Breast epithelium (tissue), 4 donors: ENCODE measurements around the gene ACKR4. TPM values are rescaled to one million over a fixed set of nuclear protein-coding genes. Genes with fewer than 3 reads are reported as not detected.

Source experiments
- DNase-seq, 2 donors: peaks; one replicate each; pipeline ENCODE4 v3.0.0-alpha.2; 2019; ENCODE audit warnings: low spot score in 2 of 2
- H3K27ac ChIP-seq, 2 donors: fragments of 200-600 bp; sonication (generic) in 1 of 2; one replicate each; pipeline ENCODE4 v1.5.1; 2016 to 2019; ENCODE audit warnings: mild to moderate bottlenecking in 1 of 2
- H3K27me3 ChIP-seq, 2 donors: fragments of 200-600 bp; sonication (generic) in 1 of 2; one replicate each; pipeline versions ENCODE4 v1.5.1 to v1.6.0; 2017 to 2019; ENCODE audit warnings: control low read depth in 1 of 2, mild to moderate bottlenecking in 1 of 2
- H3K36me3 ChIP-seq: fragments of 200-600 bp; one replicate; pipeline ENCODE4 v1.5.1; 2019
- H3K4me1 ChIP-seq, 2 donors: fragments of 200-600 bp; sonication (generic); one replicate each; pipeline ENCODE4 v1.5.1; 2016 to 2019; ENCODE audit warnings: control low read depth in 1 of 2
- H3K4me3 ChIP-seq, 3 donors: fragments of 200-600 bp; sonication (generic); 1 replicate in 2 of 3; 2 replicates in 1 of 3; pipeline ENCODE4 v1.5.1; 2016 to 2019; ENCODE audit warnings: mild to moderate bottlenecking in 3 of 3, moderate library complexity in 2 of 3
- H3K9me3 ChIP-seq, 2 donors: fragments of 200-600 bp; sonication (generic) in 1 of 2; one replicate each; pipeline ENCODE4 v1.5.1; 2016 to 2019; ENCODE audit warnings: control low read depth in 1 of 2
- CTCF ChIP-seq, 3 donors: fragments of 450-650 bp; IDR thresholded peaks; one replicate each; pipeline ENCODE4 v1.5.1; 2016 to 2017; ENCODE audit warnings: antibody characterized with exemption in 3 of 3, mild to moderate bottlenecking in 3 of 3, moderate library complexity in 3 of 3
- POLR2A ChIP-seq: fragments of 450-650 bp; IDR thresholded peaks from one replicate; pipeline ENCODE4 v1.6.1; 2016; ENCODE audit warnings: antibody characterized with exemption, mild to moderate bottlenecking, moderate library complexity
- POLR2AphosphoS5 ChIP-seq, 3 donors: sonication (generic); formaldehyde crosslinking; IDR thresholded peaks; one replicate each; pipeline ENCODE4 v1.6.1; 2017; ENCODE audit warnings: antibody characterized with exemption in 3 of 3
- intact Hi-C: fragments of 100-400 bp; cut with DNase I; formaldehyde crosslinking; loops from one replicate; pipeline ENCODE4 v1.15.1; 2023; ENCODE audit warnings: low total_unique reads
- total RNA-seq, 3 donors: library from RNA; depleted of rRNA; stranded (reverse); fragments of >200 nt; gene quantifications; one replicate each; pipeline ENCODE4 v1.1.0, GENCODE V29; 2016

The ACKR4 gene
- total RNA-seq, 3 donors from 2014 or later: 1.1 to 2.5 (median 1.6) TPM

GRCh38 chr3:132593241-132593946, 3.7 kb upstream of the ACKR4 start:
- no peak for DNase-seq
- H3K36me3 ChIP-seq: no peaks in the 10 kb centered on the region
- no peaks in the 10 kb centered on the region for H3K4me1 ChIP-seq
- H3K4me3 ChIP-seq: no peak overlapping the region
- H3K9me3 ChIP-seq: no peaks in the 10 kb centered on the region
- TF ChIP-seq POLR2A (no peak), POLR2AphosphoS5 (IDR thresholded peaks at IDR 0.05) (no peak), CTCF (IDR thresholded peaks at IDR 0.05) (no peak)
- no peaks in the 10 kb centered on the region for H3K27me3 ChIP-seq
- intact Hi-C loops: loop anchor here (10.0 kb wide), 1 partner anchor 49 kb away; no protein-coding TSS in a partner anchor
- peak overlapping the region; percentile 8 to 33 for H3K27ac ChIP-seq

DNA sequence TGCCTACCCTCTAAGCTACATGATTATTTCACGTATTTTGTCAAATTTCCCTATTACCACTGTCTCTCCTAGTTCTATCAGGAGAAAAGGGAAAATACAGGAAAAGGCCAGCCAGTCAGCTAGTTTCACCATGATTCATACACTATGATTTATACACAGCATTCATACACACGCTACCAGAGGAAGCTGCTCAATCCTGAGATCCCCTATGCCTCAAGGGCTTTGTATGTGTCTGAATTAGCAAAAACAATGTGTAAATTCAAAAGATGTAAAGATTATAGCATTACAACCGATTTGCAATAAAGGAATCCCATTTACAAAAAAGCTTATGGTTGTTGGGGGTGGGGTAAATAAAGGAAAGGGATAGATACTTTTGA, 3.1 kb upstream of the ACKR4 start:
- no peak for TF ChIP-seq POLR2A
- no peak for TF ChIP-seq POLR2AphosphoS5 (IDR thresholded peaks at IDR 0.05)
- no peak for TF ChIP-seq CTCF (IDR thresholded peaks at IDR 0.05)
- H3K36me3 ChIP-seq: no peaks in the 10 kb centered on the region
- H3K4me1 ChIP-seq: no peaks in the 10 kb centered on the region
- H3K27ac ChIP-seq: peak overlapping the region; percentile 8 to 33
- no peaks in the 10 kb centered on the region for H3K9me3 ChIP-seq
- H3K27me3 ChIP-seq: no peaks in the 10 kb centered on the region
- no peak overlapping the region for H3K4me3 ChIP-seq
- intact Hi-C loops: loop anchor here (10.0 kb wide), 1 partner anchor 49 kb away; no protein-coding TSS in a partner anchor
- no peak for DNase-seq

DNA sequence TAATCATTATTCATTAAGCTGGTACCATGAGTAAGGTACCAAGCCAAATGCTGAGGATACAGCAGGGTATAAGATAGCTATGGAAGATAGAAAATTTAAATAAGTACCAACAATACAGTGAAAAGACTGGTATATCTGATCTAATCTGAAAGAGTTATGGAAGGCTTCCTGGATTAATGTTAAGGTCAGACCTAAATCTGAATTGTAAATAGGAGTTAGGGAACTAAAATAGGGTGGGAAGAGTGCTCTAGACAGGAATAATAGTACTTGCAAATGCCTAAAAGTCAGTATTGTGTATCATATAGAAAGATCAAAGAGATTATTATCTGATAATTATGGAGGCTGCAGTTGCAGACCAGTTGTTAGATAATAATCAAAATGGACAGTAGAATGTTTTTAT, 2.6 kb upstream of the ACKR4 start:
- H3K9me3 ChIP-seq: no peaks in the 10 kb centered on the region
- TF ChIP-seq POLR2AphosphoS5 (IDR thresholded peaks at IDR 0.05): no peak
- TF ChIP-seq CTCF (IDR thresholded peaks at IDR 0.05): no peak
- TF ChIP-seq POLR2A: no peak
- no peaks in the 10 kb centered on the region for H3K36me3 ChIP-seq
- no peaks in the 10 kb centered on the region for H3K4me1 ChIP-seq
- H3K27ac ChIP-seq: no peak overlapping the region
- H3K27me3 ChIP-seq: no peaks in the 10 kb centered on the region
- no peak for DNase-seq
- intact Hi-C loops: loop anchor here (10.0 kb wide), 1 partner anchor 50 kb away; no protein-coding TSS in a partner anchor
- no peak overlapping the region for H3K4me3 ChIP-seq

DNA sequence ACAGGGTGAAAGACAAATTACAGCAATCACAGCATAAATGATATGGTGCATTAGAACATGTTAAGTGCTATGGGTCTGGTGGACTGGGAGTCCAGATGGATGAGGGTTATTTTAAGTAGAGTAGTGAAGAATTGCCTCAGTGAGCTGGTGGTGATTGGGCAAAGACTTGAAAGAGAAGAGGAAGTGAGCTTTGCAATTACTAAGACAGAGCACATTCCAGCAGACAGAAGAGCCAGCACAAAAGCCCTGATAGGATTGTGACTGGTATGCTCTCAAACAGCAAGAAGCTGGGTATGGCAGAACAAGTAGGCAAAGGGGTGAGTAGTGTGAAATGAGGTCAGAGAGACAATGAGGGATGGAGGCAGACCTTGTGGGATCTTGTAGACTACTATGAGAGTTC, 2.1 kb upstream of the ACKR4 start:
- Histone ChIP-seq H3K27me3 (no peaks in the 10 kb centered on the region), H3K27ac (no peak overlapping the region), H3K36me3 (no peaks in the 10 kb centered on the region), H3K9me3 (no peaks in the 10 kb centered on the region), H3K4me3 (no peak overlapping the region), H3K4me1 (no peaks in the 10 kb centered on the region)
- intact Hi-C loops: loop anchor here (10.0 kb wide), 1 partner anchor 50 kb away; no protein-coding TSS in a partner anchor
- DNase-seq: no peak
- TF ChIP-seq POLR2AphosphoS5 (IDR thresholded peaks at IDR 0.05): no peak
- TF ChIP-seq POLR2A: no peak
- no peak for TF ChIP-seq CTCF (IDR thresholded peaks at IDR 0.05)

DNA sequence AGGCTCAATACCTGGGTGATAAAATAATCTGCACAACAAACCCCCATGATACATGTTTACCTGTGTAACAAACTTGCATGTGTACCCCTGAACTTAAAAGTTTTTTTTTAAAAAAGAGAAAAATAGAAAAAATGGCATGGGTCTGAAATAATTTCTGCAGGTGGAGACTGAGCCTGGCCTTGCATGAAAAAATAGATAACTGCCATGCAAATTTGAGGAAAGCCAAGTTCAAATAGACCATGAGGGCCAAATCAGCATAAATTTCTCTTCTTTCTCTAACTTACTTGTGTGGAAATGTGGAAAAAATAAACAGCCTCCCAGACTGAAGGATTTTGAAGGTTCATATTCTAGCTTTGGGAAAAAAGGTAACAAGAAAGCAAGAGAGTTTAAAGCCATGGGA, 744 bp upstream of the ACKR4 start:
- Histone ChIP-seq H3K36me3 (no peaks in the 10 kb centered on the region), H3K9me3 (no peaks in the 10 kb centered on the region), H3K4me1 (no peaks in the 10 kb centered on the region), H3K27ac (no peak overlapping the region), H3K27me3 (no peaks in the 10 kb centered on the region), H3K4me3 (no peak overlapping the region)
- DNase-seq: no peak
- TF ChIP-seq CTCF (IDR thresholded peaks at IDR 0.05) (no peak), POLR2A (no peak), POLR2AphosphoS5 (IDR thresholded peaks at IDR 0.05) (no peak)
- intact Hi-C loops: loop anchor here (10.0 kb wide), 1 partner anchor 52 kb away; no protein-coding TSS in a partner anchor
